MG63 (cell line): ENCODE data around the gene ETS1. TPM values are rescaled to one million over a fixed set of nuclear protein-coding genes. Genes with fewer than 3 reads are reported as not detected.
A peak's percentile ranks its signal among the peaks of the same experiment; 100 is the strongest.

ENCODE experiments used
- DNase-seq: peaks from one replicate; pipeline ENCODE4 v3.0.0-alpha.2; 2020
- H3K27me3 ChIP-seq: fragments of 250-450 bp; sonication (Bioruptor Pico); 2 replicates; pipeline ENCODE4 v1.5.1; 2020; ENCODE audit warnings: mild to moderate bottlenecking, moderate library complexity
- H3K36me3 ChIP-seq: fragments of 250-450 bp; sonication (Bioruptor Pico); 2 replicates; pipeline ENCODE4 v1.5.1; 2020; ENCODE audit warnings: mild to moderate bottlenecking, moderate library complexity
- H3K4me3 ChIP-seq: fragments of 250-450 bp; sonication (Bioruptor Pico); 2 replicates; pipeline ENCODE4 v1.5.1; 2020; ENCODE audit warnings: mild to moderate bottlenecking, moderate library complexity
- H3K9me3 ChIP-seq: fragments of 250-450 bp; sonication (Bioruptor Pico); 2 replicates; pipeline ENCODE4 v1.5.1; 2020; ENCODE audit warnings: mild to moderate bottlenecking, moderate library complexity
- total RNA-seq: library from RNA; depleted of rRNA; stranded (reverse); fragments of >200 nt; shearing (Covaris generic); gene quantifications from 2 replicates; pipeline ENCODE4 v1.2.3, GENCODE V29; 2014; ENCODE audit warnings: low replicate concordance

Gene ETS1
- total RNA-seq, 1 experiment from 2014 or later: 70.5 TPM

DNA sequence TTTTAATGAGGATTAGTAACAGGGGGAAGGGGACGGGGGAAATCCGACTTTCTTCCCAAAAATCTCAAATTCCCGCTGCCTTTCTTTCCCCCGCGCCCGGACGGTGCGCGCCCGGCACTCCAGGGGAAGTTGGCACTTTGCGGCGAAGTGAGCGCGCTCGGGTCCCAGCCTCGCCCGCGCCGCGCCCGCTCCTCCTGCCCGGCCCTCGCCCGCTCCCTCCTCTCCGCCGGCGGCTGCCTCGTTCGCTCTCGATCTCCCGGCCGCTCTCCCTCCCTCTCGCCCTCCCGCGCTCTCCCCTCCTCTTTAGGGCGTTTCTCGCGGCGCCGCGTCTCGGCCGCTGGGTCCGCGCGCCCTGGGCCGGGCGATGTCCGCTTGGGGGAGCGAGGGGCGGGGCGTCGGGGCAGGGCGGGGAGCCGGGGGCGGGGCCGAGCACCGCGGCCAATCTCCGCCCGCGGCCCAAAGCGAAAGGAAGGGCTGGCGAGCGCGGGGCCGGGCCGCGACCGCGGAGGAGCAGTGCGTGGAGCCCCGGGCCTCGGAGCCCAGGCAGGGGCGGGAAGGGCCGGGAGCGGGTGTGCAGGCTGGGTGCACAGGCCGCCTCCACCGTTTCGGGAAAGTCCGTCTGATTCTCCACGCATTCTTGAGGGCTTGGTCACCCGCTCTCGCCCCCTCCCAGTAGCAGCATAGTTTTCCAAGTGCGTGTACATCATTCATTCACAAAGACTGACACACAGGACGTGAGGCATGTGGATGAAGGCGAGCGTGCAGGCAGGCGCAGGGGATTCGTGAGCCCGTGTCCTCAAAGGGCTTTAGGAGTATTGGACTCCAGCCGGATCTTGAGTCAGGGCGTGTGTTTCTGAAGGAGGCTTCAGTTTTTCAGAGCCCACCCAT is 65.1 kb downstream of the ETS1 start:
- DNase-seq: peak; percentile 98
- H3K4me3 ChIP-seq: peak overlapping the region; percentile 94
- H3K9me3 ChIP-seq: no peaks in the 10 kb centered on the region
- no peaks in the 10 kb centered on the region for H3K27me3 ChIP-seq
- peaks cover 27% of the 10 kb centered on the region for H3K36me3 ChIP-seq

DNA sequence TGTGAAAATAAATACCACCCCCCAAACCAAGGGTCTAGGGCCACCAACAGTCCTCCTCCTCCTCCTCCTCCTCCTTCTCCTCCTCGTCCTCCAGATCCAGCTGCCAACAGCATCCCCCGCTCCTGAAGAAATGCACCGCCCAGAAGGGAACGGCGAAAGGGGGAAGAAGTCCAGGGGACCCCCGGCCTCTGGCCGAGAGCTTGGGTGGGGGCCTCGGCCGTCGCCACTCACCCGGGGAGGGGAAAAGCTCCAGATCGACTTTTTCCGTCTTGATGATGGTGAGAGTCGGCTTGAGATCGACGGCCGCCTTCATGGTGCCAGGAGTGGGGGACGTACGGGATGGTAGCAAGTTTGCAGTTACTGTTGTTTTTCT is 65.7 kb downstream of the ETS1 start:
- no peaks in the 10 kb centered on the region for H3K9me3 ChIP-seq
- H3K4me3 ChIP-seq: peak overlapping the region; percentile 94
- DNase-seq: peak; percentile 30
- H3K27me3 ChIP-seq: no peaks in the 10 kb centered on the region
- H3K36me3 ChIP-seq: peaks cover 31% of the 10 kb centered on the region

DNA sequence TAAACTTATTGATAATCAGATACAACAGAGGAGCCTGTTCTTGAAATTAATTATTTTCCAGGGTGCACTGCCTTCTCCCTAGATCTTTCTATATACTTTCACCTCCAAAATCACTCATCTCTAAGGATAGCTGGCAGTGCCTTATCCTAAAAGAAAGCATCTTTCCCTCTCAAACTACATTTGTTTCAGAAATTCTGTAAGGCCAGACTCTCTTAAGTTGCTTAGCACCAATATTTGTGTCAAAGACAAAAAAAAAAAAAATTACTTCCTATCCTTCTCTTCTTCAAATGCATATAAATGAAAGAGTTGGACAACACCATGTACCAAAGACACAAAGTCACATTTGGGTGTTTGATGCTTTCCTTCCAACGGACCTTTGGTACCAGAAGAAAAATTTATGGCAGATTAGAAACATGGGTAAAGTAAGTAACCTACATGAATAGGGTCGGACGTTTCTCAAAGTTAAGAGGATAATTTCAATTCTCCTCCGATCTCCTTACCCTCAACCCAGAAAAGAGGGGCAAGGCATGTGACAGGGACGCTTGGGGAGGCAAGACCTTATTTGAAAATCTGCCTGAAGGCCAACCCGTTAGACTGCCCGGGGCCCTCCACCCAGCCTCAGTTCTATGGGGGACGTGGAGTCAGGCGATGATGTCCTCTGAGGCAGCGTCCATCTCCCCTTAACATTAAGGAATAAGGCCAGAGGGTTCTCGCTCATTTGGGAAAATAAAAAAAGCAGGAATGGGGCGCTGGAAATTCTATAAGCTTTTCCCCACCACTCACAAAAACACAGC is 66.3 kb downstream of the ETS1 start:
- no peak for DNase-seq
- Histone ChIP-seq H3K9me3 (no peaks in the 10 kb centered on the region), H3K36me3 (peaks cover 31% of the 10 kb centered on the region), H3K4me3 (peak overlapping the region; percentile 94), H3K27me3 (no peaks in the 10 kb centered on the region)

DNA sequence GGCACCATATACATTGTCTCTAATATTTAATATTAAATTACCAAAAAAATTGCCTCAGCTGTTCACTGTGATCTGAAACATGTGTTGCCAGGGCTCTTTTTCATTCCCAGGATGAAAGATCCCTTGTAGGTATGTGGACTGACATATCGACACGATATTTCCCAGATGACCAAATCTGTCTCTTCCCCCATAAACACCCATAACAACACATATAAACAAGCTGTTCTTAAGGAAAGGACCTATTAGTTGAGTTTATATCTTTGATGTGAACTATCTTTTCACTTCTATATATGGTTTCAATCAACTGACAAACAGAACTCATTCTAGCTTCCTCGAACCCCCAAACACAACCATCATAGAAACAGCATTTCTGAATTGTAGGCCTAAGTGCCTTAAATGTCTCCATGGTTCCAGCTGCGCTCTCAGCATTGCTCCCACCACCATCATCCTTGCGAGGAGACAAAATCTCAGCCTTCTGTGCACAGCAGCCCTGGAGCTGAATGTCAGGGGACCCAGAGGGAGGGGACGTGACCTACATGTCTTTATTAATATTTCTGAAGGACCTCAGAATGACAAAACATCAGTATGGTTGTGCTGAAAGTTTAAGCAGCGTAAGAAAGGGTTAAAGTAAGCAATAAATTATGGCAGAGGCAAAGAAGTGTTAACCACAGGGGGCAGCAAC is 67.0 kb downstream of the ETS1 start:
- Histone ChIP-seq H3K4me3 (peak overlapping the region; percentile 94), H3K36me3 (peaks cover 38% of the 10 kb centered on the region), H3K9me3 (no peaks in the 10 kb centered on the region), H3K27me3 (no peaks in the 10 kb centered on the region)
- no peak for DNase-seq

DNA sequence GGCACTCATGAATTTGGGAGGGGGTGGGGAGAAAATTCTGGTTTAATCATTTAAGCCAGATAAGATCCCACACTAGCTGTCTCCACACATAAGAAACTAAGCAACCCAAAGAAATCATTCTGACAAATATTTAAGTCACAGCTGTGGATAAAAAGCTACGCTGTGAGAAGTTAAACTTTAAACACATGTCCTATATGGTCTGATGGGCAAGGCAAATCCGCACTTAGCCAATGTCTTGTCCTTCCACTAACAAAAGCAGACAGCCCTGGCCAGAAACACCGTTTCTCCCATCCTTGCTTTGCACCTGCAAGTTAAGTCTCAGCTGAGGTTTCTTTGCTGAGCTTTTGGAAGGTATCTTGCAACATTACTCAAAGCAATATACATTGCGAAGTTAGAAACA is 68.0 kb downstream of the ETS1 start:
- Histone ChIP-seq H3K9me3 (no peaks in the 10 kb centered on the region), H3K4me3 (peak overlapping the region; percentile 94), H3K27me3 (no peaks in the 10 kb centered on the region), H3K36me3 (peaks cover 38% of the 10 kb centered on the region)
- no peak for DNase-seq

DNA sequence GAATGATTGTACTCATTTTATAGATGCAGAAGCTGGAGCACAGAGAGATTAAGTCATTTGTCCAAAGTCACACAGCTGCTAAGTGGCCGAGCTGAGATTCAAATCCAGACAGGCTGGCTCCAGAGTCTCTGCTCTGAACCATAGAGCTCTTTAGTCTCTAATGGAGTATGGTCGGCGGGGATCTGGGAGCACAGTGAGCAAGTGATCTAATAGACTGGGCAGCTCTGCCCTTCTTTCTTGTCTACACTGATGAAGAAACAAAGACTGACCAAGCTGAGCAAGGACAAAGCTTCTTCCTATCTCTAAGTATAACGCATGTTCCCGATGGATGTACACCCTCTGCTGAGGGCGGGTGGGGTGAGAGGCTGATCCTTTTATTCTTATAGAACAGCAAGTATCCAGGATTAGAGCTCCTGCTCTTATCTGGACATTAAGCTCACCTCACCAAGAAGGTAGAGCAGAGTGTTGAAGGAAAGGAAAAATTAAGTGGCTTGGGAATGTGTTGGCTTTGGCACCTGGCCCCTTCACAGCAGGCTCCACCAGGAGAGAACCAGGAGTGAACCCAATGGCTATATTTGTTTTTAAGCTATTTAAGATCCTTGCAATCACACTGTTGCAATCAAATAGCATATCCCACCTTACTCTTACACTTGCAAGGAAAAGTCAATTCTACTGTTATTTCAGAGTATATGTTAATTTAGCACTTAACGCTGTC is 68.7 kb downstream of the ETS1 start:
- Histone ChIP-seq H3K9me3 (no peaks in the 10 kb centered on the region), H3K4me3 (peak overlapping the region; percentile 94), H3K36me3 (peaks cover 40% of the 10 kb centered on the region), H3K27me3 (no peaks in the 10 kb centered on the region)
- peak; percentile 36 for DNase-seq

DNA sequence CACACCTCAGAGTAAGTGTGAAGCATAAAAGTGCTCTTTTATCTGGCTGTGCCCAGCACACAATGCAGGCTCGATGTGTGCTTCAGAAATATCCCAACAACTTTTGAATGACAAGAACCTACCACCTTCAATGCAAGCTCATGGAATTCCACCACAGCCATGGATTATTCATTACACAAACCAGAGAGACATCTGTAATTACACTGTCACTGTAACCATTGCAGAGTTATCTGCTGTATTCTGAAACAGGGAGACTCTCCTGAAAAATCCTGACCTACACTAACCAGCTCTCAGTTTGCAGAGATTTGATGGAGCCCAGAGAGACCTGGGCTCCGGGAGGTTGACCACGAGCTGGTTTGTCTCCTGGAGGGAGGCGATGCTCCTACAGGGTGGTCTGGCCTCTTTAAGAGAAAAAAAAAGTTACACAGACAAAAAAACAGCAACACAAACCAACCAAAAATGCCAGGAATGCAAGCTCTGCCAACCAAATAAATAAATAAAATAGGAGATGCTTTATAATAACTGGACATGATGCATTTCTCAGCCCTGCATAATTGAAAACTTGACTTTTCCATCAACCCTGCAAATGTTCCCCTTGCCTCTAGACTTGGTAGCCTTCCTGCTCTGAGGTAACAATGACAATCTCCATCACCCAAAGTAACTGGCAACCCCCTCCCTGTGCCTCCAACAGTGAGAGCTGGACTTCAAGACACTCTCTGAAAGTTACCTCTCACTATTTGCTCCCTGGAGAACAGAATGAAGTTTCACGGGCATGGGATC is 69.7 kb downstream of the ETS1 start:
- Histone ChIP-seq H3K9me3 (no peaks in the 10 kb centered on the region), H3K4me3 (peak overlapping the region; percentile 94), H3K36me3 (peaks cover 51% of the 10 kb centered on the region), H3K27me3 (no peaks in the 10 kb centered on the region)
- DNase-seq: peak; percentile 25

DNA sequence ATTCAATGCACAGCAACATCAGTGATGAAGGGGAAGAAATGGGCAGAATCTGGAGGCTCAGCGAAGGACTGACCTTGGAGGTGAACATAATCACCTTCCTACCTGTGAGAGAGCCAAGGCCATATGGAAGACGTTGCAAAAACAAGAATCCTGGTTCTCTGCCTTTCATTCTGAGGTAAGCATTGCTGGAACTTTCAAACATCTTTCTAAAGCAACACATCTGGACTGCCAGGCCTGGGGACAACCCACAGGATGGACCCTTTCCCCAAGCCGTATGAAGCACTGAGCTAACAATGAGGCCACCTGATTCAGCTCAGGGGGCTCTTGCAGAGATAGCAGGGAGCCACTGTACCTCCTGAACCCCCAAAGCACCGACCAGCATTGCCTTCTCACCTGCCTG is 70.5 kb downstream of the ETS1 start:
- H3K27me3 ChIP-seq: no peaks in the 10 kb centered on the region
- DNase-seq: no peak
- H3K4me3 ChIP-seq: no peak overlapping the region
- H3K9me3 ChIP-seq: no peaks in the 10 kb centered on the region
- peaks cover 55% of the 10 kb centered on the region for H3K36me3 ChIP-seq

DNA sequence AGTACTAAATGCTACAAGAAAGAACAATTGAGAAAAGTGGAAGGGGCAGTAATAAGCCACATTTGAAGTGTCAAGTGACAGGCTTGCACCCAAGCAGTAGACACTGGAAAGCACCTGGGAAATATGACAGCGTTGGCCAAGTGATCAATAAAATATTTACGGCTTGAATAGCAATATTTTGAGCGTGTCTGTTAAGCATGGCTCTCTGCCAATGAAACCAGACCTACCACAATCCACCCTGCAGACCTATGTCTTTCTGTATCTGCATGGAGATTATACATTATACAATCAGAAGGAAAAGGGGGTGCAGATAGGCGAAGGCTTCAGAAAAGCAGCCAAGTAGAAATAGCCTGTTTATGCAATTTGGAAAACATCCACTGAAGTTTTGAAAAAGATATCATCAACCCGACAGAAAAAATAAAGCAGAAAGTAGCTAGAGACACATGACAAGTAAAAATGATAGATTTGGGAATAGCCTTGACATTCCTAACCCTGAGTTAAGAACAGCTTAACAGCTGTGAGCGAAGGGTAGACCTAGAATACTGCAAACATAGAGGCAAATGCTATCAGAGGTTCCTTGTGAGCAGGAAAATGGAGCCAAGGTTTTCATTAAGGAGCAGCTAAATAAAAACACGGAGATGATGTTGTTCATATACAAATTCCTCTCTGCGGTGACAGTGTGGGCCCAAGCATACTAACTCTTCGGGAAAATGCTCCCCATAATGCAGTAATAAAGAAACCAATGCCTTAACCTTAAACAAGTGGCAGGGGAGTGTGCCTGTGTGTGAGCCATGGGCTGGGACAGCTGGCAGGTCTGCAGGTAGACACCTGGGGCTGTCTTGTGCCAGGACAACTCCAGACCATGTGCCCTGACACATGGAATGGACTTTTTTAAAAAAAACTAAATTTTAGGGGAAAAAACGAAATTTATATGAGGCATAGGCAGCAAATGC is 71.3 kb downstream of the ETS1 start:
- no peak overlapping the region for H3K4me3 ChIP-seq
- no peaks in the 10 kb centered on the region for H3K27me3 ChIP-seq
- no peaks in the 10 kb centered on the region for H3K9me3 ChIP-seq
- no peak for DNase-seq
- peaks cover 56% of the 10 kb centered on the region for H3K36me3 ChIP-seq

DNA sequence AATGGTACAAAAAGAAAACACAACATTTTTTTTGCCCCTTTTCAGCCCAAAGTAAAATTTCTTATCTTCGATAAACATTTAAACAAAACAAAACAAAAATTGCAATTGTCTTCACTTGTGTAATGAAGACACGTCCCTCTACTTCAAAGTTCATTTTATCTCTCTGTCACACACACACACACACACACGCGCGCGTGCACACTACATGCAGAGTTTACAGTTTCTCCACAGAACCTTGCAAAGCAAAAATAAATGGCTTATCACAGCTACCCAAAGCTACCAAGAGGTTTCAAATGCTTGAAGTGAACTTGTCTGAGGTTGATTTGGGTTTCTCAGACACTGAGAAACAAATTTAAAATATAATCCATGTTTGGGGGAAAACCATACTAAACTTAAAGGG is 72.3 kb downstream of the ETS1 start:
- no peaks in the 10 kb centered on the region for H3K9me3 ChIP-seq
- H3K4me3 ChIP-seq: no peak overlapping the region
- no peaks in the 10 kb centered on the region for H3K27me3 ChIP-seq
- DNase-seq: no peak
- peaks cover 55% of the 10 kb centered on the region for H3K36me3 ChIP-seq

DNA sequence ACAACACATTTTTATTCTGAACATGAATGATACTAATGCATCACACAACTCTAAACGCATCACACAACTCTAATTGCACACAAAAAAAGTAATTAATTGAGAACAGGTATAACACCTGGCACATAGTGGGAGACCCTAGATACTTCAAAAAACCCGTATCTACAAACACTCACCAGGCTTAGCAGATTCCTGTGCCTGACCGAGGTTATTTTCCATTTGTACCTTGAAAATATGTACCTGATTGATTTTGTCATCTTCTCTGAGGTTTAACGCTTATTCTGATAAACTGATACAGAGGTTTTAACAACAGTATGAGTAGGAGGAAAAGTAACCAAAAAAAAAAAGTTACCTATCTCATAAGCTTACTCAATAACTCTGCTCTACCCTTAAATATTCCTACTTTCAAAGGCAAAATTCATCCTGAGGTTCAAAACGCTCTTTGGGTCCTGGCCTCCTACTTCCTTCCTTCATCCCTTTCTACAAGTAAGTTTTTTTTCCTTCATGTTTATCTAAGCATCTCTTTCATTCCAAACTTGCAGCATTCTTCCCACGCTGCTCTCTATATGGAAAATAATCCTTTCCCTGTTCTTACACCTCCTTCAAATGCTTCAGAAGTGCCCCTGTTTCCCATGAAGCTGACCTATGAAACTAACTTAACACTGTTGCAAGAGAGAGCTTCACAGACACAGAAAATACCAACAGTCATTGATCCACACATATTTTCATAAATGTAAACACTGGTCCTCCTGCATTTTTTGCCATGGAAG is 73.3 kb downstream of the ETS1 start:
- no peaks in the 10 kb centered on the region for H3K27me3 ChIP-seq
- no peak overlapping the region for H3K4me3 ChIP-seq
- no peaks in the 10 kb centered on the region for H3K9me3 ChIP-seq
- DNase-seq: no peak
- peaks cover 48% of the 10 kb centered on the region for H3K36me3 ChIP-seq

DNA sequence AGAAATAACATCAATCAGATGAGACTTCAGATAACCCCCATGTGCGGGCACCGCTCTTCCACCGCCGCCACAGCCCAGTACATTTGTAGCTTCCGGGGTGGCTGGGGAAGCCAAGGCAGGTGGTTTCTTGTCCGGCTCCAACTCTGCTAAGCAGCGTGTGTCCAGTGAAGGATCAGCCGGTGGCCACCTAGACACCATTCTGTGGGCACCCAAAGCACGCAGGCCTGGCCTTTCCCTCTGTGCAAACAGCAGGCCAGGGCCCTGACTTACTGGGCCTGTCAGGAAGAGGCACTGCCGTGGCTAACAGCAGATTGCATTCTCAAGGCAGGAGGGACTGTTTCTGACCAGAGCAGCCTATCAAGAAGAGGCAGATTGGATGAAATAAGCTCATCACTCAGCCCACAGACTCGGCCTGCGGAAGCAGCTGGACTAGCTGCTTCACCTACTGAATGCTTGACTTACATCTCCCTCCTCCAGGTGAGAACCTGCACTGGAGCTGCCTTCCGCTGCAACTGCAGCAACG is 74.8 kb downstream of the ETS1 start:
- peaks cover 39% of the 10 kb centered on the region for H3K36me3 ChIP-seq
- no peaks in the 10 kb centered on the region for H3K9me3 ChIP-seq
- no peak for DNase-seq
- no peaks in the 10 kb centered on the region for H3K27me3 ChIP-seq
- no peak overlapping the region for H3K4me3 ChIP-seq

DNA sequence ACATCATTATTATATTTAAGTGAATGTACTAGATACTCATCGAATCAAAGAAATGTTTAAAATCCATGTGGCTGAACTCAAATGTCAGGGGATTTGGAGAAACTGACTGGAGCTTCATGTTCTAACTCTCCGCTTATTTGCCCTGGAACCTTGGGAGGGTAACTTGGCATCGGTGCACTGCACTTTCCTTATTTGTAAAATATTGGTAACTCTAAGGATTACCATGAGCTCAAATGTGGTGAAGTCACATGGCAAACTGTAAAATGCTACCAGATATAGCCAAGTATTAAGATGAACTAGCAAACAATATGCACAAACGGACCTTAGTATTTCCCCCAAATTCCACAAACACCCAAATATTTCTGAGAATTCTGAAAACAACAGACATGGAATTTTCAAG is 75.6 kb downstream of the ETS1 start:
- DNase-seq: peak; percentile 61
- H3K9me3 ChIP-seq: no peaks in the 10 kb centered on the region
- H3K4me3 ChIP-seq: no peak overlapping the region
- H3K36me3 ChIP-seq: peaks cover 36% of the 10 kb centered on the region
- H3K27me3 ChIP-seq: no peaks in the 10 kb centered on the region
